ENCODE results near the gene GALNT2. TPM values are rescaled to one million over a fixed set of nuclear protein-coding genes. Genes with fewer than 3 reads are reported as not detected.
A peak's percentile ranks its signal among the peaks of the same experiment; 100 is the strongest.

The GALNT2 gene
- total RNA-seq, 1 experiment from 2014 or later: 42.8 TPM

DNA sequence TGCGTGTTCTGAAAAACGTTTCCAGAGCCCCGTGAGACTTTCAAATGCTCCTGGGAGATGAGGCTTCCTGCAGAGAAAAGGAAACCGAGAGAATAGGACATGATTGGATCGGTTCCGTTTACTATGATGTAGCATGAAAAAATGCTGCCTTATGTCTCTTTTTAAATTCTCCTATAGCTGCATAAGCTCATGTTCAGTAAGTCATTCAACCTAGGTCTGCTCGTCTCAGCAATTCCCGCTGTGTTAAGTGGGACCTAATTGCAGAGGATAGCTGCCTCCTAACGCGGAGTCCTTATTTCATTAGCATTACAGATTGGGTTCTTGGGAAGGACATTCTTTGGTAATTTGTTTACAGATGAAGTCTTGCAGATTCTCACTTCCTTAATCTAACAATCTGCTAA lies 165.3 kb downstream of the GALNT2 start:
- DNase-seq (ENCODE audit: low spot score): no peak

DNA sequence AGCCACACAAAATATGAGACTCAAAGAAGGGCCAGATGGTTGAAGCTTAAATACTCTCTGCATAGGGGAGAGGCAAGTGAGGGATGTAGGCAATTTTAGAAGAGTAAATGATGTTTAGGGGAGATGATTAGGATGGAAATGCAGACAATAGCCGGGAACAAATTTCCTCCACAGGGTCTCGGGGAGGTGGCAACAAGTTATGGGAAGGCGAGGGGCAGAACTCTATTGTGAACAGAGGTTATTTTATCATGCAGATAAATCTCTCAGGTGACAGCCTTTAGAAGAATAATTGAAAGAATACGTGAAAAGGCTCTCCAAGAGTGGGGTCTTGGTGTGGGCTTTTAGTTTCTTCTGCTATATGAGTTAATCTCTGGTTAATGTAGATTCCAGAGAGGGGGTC lies 166.7 kb downstream of the GALNT2 start:
- in situ Hi-C loops (cut with HindIII; ENCODE audit: low sequenced_read_pairs): no loop called here
- DNase-seq (ENCODE audit: low spot score): no peak

More for the DNA sequence above, 165.3 kb downstream of the GALNT2 start:
- in situ Hi-C loops (cut with HindIII; ENCODE audit: low sequenced_read_pairs): no loop called here

DNA sequence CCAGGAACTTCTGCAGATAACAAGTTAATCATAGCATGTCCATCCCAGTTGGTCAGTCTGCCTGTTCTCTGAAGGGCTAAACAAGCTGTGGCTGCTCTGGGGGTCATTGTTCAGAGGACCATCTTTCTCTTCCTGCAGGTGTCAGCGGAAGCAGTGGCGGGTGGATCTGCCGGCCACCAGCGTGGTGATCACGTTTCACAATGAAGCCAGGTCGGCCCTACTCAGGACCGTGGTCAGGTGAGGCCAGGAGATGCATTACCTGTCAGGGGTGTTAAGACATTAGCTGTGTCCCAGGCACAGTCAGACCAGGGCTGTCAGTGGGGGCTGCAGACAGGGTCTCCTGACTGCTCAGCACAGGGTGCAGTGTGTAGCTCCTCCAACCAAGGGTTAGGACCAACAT lies 168.8 kb downstream of the GALNT2 start:
- in situ Hi-C loops (cut with HindIII; ENCODE audit: low sequenced_read_pairs): no loop called here
- no peak for DNase-seq (ENCODE audit: low spot score)

DNA sequence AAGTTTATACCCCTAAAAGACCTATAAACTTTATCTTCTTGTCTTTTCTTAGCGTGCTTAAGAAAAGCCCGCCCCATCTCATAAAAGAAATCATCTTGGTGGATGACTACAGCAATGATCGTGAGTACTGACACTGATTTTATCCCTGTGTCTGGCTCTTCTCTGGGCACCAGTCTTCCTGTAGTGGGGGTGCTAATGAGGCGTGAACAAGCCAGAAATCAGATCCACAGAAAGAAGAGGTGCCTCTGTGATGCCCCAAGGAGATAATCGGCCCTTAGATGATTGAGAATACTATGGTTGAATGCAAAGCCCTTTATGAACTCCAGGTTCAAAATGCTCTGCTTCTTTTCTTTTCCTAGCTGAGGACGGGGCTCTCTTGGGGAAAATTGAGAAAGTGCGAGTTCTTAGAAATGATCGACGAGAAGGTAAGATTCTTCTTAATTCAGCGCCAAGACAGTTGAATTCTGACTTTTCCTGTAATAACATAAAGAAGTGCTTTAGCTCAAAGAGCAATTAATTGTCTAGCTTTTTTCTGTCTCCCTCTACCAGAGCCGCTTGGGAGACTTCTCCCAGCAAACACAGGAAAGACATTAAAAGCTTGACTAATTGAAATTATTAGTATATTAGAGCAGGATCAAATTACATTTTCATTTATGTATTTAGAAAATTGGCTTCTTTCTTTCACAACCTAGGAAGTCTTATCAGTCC lies 169.4 kb downstream of the GALNT2 start:
- no peak for DNase-seq (ENCODE audit: low spot score)
- in situ Hi-C loops (cut with HindIII; ENCODE audit: low sequenced_read_pairs): no loop called here

DNA sequence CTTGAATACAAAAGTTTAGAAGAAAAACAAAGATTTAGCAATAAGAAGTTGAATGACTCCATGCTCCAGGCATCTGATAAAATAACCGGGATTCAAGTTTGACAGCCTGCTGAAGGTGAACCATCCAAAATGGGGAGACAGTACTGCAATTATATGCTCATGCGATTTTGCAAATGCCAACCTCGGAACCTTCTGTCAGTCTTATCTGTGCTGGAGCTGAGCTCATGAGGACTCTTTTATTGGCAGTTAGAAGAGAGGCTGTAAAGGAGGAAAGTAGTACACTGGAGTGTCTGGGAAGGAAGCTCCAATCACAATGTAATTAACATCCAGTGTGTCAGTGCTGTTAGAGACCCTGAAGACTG lies 170.0 kb downstream of the GALNT2 start:
- peak; percentile 33 for DNase-seq (ENCODE audit: low spot score)
- in situ Hi-C loops (cut with HindIII; ENCODE audit: low sequenced_read_pairs): no loop called here

DNA sequence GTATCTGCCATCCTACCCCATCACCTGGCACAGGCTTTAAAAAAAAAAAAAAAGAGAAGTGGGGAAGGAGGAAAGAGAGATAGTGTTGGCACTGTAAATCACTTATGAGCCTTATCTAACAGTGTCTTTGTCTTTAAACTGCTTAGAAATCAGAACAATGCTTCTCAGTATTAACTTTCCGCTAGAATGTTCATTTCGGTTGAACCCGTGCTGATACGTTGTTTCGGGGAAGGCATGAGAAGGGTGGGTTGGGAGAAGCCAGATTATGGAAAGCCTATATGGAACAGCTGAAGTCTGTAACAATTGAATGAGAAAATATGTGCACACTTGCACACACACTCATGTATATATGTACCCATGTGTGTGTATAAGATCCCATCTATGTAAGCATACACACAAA lies 170.8 kb downstream of the GALNT2 start:
- no peak for DNase-seq (ENCODE audit: low spot score)
- in situ Hi-C loops (cut with HindIII; ENCODE audit: low sequenced_read_pairs): no loop called here

DNA sequence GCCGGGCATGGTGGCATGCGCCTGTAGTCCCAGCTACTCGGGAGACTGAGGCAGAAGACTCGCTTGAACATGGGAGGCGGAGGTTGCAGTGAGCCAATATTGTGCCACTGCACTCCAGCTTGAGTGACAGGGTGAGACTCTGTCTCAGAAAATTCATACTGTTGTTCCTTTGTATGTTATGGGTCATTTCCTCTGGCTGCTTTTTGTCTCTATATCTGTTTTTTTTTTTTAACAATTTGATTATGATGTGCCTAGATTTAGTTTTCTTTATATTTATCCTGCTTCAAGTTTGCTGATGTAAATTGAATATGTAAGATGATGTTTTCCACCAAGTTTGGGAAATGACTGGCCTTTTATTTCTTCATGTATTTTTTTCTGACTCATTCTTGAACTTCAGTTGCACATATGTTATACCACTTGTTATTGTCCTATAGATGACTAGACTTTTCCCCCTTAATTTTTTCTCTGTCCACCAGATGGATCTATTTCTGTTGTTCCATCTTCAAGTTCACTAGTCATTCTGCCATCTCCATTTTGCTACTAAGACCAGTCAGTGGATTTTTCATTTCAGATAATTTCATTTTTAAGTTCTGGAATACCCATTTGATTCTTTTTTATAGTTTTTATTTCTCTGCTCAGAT lies 173.5 kb downstream of the GALNT2 start:
- in situ Hi-C loops (cut with HindIII; ENCODE audit: low sequenced_read_pairs): no loop called here

DNA sequence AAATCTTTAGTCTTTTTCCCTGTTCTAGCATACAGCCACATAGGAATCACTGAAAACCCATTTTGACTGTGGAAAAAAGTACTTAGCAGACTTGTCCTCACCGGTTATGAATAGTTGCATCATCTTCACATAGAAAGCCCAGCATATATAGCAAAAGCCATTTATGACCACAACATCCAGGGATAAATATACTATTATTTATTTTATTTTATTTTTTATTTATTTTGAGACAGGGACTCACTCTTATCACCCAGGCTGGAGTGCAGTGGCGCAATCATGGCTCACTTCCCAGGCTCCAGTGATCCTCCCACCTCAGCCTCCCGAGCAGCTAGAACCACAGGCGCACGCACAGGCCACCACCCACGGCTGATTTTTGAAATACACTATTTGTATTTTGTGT lies 175.3 kb downstream of the GALNT2 start:
- in situ Hi-C loops (cut with HindIII; ENCODE audit: low sequenced_read_pairs): no loop called here
- DNase-seq (ENCODE audit: low spot score): no peak

More for the DNA sequence above, 173.5 kb downstream of the GALNT2 start:
- no peak for DNase-seq (ENCODE audit: low spot score)

DNA sequence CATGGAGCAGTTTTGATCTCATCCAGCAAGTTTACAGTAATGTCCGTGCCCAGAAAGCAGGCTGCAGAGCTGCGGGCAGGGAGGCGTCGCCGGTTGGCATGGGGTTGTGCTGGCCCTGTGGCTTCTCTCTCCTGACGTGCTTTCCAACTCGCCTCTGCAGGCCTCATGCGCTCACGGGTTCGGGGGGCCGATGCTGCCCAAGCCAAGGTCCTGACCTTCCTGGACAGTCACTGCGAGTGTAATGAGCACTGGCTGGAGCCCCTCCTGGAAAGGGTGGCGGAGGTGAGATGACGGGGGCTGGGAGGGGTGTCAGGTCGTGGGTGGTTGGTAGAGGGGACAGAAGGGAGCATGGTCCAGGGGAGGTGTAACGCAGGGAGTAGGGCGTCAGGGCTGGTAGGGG lies 176.1 kb downstream of the GALNT2 start:
- in situ Hi-C loops (cut with HindIII; ENCODE audit: low sequenced_read_pairs): no loop called here
- DNase-seq (ENCODE audit: low spot score): no peak

DNA sequence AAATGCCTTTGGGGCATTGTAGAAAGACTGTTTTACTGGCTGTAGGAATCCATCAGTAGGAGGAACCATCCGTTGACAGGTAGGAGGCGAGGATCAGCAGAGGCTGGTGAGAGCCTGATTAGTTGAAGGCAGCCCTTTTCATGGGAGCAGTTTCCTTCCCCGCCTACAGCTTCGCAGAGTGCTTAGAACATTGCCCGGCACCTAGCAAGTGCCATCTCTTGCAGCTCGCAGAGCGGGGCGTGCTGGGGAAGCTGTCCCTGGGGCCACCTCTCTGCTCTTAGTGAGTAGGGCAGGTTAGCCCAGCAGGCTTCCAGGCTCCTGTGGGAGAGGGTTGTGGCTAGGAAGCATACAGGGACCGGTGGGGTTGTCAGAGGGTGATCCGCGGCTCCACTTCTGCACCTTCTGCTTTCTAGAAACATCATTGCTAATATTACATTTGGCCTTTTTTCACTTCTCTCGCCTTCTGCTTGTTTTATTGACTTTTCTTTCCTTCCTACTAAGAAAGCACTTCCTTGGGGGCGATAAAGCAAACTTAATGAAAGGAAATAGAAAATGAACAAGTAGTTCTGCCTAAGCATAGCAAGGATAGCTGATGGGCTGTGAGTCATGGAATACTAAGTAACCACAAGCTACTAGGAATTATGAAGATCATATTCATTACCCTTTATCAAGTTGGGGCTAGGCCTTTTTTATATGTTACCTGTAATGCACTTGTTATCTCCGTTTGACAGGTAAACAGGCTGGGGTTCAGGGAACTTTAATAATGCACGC lies 176.7 kb downstream of the GALNT2 start:
- in situ Hi-C loops (cut with HindIII; ENCODE audit: low sequenced_read_pairs): no loop called here
- no peak for DNase-seq (ENCODE audit: low spot score)

DNA sequence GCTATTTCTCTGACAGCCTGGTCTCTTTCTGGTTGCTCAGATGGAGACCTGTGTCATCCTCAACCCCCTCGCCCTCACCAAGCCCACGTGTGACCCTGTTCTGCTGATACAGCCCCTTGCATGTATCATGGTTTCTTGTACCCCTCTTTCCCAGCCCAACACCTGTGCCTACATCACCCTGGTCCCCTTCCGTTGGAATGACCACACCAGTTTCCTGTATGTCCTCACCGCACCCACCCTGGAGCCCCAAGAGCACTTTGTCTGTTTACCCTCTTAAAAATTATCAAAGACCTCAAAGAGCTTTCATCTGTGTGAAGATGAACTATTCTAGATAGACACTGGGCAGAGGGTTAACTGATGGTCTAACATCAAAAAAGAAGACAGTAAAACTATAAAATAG lies 179.5 kb downstream of the GALNT2 start:
- DNase-seq (ENCODE audit: low spot score): no peak
- in situ Hi-C loops (cut with HindIII; ENCODE audit: low sequenced_read_pairs): no loop called here

DNA sequence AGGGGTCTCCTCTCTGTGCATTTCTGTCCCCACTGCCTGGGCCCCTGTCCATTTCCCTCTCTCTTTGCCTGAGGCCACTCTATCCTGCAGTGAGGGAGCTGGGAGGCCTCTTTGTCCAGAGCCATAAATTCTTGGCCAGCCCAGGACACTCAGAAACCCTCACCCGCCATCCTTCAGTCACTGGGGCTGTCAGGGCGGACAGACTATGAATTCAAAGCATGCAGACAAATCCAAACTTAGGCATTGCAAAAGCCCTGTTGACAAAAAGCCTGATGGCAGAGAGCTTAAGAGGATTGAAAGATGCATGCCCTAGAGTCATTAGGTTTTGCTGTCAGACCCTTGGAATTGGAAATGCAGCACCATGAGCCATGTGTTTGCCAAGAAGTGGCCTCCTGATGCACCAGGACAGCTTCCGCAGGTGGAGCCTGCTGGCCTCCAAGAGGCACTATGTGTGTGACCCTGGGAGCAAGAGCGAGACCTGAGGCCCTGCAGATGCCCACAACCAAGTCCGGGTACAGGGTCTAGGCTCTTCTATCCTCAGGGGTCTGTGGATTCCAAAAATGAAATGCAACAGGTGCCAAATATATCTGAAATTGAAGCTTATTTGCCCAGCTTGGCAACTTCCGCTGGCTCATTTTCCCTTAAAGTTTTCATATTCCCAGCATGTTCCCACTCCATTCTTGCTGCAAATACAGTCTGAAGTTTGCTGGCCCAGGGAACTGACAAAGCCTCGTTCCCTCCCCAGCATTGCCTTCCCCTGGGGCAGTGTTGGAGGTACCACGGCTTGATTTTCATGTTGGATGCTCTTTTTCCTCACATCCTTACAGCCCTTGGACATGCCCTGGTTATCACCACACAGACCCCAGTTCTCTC lies 181.2 kb downstream of the GALNT2 start:
- DNase-seq (ENCODE audit: low spot score): no peak
- in situ Hi-C loops (cut with HindIII; ENCODE audit: low sequenced_read_pairs): no loop called here

DNA sequence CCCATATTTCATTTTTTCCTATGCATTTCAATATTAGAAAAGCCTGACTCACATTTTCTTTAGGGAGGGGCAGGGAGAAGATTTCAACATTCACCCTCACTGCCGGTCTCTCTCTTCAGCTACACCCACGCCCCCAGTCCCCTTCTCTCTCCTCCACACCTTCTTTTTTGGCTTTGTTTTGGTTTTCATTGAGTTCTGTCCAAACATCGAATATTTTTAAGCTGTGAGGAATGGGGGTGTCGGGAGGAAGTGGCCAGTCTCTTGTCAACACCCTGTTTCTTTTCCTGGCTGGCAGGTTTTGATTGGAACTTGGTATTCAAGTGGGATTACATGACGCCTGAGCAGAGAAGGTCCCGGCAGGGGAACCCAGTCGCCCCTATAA lies 181.8 kb downstream of the GALNT2 start:
- no peak for DNase-seq (ENCODE audit: low spot score)
- in situ Hi-C loops (cut with HindIII; ENCODE audit: low sequenced_read_pairs): no loop called here

DNA sequence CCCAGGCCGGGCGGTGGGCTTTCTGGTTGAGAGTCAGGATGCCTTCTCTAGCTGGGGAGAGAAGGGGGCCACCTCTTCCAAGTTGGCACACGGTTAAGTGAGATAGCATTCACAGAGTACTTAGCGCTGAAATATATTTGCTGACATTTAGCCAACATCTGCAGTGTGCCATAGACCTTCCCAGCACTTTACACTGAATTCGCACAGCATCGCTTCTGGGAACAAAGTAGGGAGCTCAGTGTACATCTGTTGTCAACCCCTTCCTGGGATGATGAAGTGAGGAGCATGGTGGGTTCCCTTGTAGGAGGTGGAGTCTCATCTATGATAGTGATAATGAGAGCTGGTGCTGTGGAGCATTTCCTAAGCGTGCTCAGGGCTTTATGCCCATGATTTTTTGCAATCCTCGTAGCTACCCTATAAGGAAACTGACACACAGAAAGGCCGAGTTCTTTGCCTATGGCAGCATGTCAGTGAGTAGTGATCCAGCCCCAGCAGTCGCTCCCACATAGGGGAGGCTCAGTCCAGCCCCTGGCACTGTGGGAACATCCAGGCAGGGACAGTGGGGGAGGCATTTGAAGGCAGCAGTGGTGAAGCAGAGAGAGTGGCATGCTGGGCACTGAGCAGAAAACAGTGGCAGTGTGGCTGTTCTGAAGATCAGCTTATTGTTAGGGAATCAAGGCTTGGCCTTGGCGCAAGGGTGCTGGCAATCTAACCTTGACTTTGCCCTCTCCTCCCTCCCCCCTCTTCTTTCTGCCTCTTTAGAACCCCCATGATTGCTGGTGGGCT lies 182.8 kb downstream of the GALNT2 start:
- no peak for DNase-seq (ENCODE audit: low spot score)
- in situ Hi-C loops (cut with HindIII; ENCODE audit: low sequenced_read_pairs): no loop called here

DNA sequence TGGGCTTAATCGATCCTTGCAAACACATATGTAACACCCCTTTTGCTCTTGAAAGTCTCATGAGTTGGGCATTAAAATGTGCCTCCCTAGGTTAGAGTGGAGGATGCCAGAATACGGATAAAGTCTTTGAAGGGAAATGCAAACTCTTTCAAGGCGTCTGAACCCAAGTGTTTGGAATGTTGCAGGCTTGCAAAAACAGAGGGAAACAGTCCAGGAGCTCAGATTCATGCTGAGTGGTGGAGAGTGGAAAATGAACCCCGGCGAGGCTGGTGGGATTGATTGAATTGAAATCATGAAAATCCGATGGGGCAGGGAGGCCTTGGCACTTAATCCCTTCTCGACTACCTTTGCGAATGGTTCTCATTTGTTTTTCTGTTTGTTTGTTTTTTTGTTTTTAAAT lies 183.6 kb downstream of the GALNT2 start:
- in situ Hi-C loops (cut with HindIII; ENCODE audit: low sequenced_read_pairs): no loop called here
- no peak for DNase-seq (ENCODE audit: low spot score)

DNA sequence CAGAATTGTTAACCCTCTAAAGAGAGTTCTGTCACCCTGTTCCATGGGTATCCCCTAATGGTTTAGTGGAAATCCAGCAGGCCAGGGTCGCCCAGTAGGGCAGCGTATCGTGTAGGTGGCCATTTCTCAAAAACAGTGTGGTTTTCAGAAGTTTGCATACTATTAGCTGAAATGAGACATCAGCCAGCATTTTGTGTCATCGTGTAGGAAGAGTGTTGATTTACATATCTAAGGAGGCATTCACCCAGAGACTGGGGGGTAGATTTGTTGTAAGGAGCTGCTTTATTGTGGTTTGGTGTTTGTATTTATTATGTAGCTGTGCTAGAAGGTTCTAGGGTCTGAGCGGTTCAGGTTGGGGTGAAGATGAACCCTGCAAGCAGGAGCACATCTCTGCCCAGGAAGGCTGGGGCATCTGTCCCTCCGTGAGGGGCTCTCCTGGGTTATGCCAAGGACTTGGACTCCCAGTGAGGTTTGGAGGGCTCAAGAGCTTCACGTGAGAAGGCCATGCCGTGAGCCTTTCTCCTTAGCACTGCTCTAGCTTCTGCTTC lies 184.7 kb downstream of the GALNT2 start:
- DNase-seq (ENCODE audit: low spot score): no peak
- in situ Hi-C loops (cut with HindIII; ENCODE audit: low sequenced_read_pairs): no loop called here

DNA sequence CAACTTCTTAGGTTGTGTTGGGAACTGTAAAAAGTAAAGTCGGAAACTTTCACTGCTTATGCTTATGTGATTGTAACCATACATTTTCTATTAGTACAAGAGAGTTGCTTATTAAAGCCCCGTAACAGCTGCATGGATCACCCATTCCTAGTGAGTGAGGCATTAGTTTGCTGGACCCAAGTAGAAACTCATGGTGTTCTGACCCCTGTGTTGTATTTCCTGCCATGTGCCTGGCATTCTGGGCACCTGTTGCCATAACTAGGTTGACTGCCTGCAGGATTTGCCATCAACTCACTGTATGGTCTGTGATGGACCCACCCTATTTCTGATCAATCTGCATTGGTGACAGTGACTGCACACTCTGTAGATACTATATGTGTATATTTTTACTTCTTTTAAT lies 186.1 kb downstream of the GALNT2 start:
- no peak for DNase-seq (ENCODE audit: low spot score)
- in situ Hi-C loops (cut with HindIII; ENCODE audit: low sequenced_read_pairs): no loop called here

DNA sequence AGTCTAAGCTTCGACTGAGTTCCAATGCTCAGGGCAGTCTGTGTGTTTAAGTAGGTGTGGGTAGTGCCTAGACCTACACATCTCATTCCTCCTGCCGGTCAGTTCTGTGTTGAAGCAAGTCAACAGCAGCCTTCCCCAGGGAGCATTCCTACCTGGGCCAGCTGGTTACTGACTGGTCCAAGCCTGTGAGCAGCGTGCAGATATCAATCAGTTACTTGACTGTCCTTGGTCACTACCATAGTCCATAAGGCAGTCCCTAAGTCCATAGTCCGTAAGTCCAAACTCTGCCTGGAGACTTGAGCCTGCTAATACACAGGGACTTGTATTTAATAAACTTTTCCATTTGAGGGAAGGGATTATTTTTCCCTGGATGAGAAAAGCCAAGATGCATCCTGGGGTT lies 187.2 kb downstream of the GALNT2 start:
- DNase-seq (ENCODE audit: low spot score): no peak
- in situ Hi-C loops (cut with HindIII; ENCODE audit: low sequenced_read_pairs): no loop called here

DNA sequence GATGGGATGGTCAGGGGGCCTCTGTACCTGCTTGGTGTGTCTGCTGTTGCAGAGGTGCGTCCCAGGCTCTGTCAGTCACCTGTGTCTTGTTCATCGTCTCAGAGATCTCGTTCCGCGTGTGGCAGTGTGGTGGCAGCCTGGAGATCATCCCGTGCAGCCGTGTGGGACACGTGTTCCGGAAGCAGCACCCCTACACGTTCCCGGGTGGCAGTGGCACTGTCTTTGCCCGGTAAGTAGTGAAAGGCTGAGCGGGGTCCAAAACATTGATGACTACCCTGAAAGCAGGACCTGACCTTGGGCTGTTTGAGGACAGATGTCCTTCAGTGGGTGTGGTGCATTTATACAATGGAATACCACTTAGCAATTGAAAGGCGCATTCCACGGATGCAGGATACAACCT lies 188.1 kb downstream of the GALNT2 start:
- in situ Hi-C loops (cut with HindIII; ENCODE audit: low sequenced_read_pairs): no loop called here
- DNase-seq (ENCODE audit: low spot score): no peak

Data from G401 (cell line).